ENCODE results near the gene RFESD. TPM values are rescaled to one million over a fixed set of nuclear protein-coding genes. Genes with fewer than 3 reads are reported as not detected.
"Not testable (repeated sequence)": the region's sequence is repeated elsewhere in the genome, so short reads cannot be mapped to it uniquely, and the experiment has no call there.

Gene RFESD
- polyA plus RNA-seq, 1 donor from 2014 or later, result 4.1 TPM

DNA sequence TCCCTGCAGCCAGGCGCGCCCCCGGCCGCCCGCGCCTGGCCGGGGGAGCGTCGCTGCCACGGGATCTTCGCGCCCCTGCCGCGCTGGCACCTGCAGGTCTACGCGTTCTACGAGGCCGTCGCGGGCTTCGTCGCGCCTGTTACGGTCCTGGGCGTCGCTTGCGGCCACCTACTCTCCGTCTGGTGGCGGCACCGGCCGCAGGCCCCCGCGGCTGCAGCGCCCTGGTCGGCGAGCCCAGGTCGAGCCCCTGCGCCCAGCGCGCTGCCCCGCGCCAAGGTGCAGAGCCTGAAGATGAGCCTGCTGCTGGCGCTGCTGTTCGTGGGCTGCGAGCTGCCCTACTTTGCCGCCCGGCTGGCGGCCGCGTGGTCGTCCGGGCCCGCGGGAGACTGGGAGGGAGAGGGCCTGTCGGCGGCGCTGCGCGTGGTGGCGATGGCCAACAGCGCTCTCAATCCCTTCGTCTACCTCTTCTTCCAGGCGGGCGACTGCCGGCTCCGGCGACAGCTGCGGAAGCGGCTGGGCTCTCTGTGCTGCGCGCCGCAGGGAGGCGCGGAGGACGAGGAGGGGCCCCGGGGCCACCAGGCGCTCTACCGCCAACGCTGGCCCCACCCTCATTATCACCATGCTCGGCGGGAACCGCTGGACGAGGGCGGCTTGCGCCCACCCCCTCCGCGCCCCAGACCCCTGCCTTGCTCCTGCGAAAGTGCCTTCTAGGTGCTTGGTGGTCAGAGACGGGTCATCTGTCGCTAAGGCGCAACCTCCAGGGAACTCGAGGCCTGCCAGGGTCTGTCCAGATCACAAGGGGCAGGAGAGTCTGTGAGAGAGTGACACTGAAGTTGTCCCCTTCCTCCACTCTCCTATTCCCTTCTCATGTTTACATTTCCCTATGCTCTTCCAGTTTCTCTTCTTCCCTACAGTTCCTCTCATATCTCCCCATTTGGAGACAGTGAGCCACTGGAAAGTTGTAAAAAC is 25.4 kb upstream of the RFESD start:
- H3K27ac Mint-ChIP-seq, result peak overlapping the region; percentile 62 to 98 (median 65)
- peaks cover 23 to 33% (median 27%) of the 10 kb centered on the region in 3 donors for H3K4me1 Mint-ChIP-seq
- H3K4me3 Mint-ChIP-seq, result peak overlapping the region; percentile 80 to 92 (median 86)
- H3K9me3 Mint-ChIP-seq, result no peaks in the 10 kb centered on the region
- H3K36me3 Mint-ChIP-seq, result no peaks in the 10 kb centered on the region
- peaks cover 3% of the 10 kb centered on the region for H3K27me3 Mint-ChIP-seq

DNA sequence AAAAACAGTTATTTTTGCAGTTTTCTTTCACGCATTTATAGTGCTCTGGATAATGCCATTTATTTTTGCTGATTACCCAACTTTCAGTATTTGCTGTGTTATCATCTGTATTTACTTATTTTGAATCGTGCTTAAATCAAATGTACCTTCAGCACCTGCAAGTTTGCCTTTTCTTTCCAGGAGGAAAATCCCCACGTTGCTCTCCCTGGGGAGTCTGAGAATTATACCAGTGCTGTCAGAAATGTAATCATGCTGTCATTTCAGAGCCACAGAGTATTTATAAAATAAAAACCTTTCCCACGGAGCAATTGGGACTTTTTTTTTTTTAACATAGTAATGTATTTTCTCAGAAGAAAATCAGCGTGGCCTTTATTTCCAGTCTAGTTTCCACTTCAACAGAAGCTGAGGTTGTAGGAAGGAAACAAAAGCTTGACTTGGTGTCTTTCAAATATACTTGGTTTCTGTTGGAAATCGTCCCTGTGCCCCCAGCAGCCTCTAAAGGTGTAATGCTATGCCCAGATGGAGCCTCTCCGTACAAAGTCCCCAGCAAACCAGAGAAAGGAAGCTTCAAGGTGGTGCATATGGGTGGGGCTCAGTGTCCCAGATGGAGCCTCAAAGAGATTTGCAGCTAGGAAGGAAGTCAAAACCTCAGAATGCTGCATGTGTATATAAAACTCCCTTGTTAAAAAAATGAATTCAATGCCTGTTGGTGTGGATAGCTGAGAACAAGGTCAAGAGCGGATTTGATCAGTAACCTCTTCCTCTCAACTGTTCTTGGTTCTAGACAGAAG is 24.5 kb upstream of the RFESD start:
- peak overlapping the region; percentile 62 to 98 (median 65) for H3K27ac Mint-ChIP-seq
- peaks cover 3% of the 10 kb centered on the region for H3K27me3 Mint-ChIP-seq
- H3K9me3 Mint-ChIP-seq, result no peaks in the 10 kb centered on the region
- no peaks in the 10 kb centered on the region for H3K36me3 Mint-ChIP-seq
- peak overlapping the region; percentile 80 to 92 (median 86) for H3K4me3 Mint-ChIP-seq
- peaks cover 23 to 33% (median 27%) of the 10 kb centered on the region in 3 donors for H3K4me1 Mint-ChIP-seq

DNA sequence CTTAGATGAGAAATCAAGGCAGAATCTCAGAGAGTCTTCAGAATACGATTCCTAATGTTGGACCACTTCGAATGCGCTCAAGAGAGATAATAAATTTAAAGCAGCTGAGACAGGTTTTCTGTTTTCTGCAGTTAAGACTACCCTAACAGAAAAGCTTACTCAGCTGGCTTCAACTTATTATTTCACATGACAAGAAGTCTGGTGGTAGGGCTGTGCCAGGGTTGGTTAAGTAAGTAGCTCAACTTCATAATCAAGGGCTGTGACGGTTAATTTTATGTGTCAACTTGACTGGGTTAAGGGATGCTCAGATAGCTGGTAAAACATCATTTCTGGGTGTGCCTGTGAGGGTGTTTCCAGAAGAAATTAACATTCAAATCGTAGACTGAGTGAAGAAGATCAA is 22.9 kb upstream of the RFESD start:
- Mint-ChIP-seq H3K9me3 (no peaks in the 10 kb centered on the region), H3K36me3 (no peaks in the 10 kb centered on the region), H3K27me3 (peaks cover 3% of the 10 kb centered on the region), H3K4me3 (peak overlapping the region in 2 of 4 donors; percentile 22 to 35), H3K4me1 (peaks cover 20 to 29% (median 21%) of the 10 kb centered on the region in 3 donors), H3K27ac (no peak overlapping the region)

DNA sequence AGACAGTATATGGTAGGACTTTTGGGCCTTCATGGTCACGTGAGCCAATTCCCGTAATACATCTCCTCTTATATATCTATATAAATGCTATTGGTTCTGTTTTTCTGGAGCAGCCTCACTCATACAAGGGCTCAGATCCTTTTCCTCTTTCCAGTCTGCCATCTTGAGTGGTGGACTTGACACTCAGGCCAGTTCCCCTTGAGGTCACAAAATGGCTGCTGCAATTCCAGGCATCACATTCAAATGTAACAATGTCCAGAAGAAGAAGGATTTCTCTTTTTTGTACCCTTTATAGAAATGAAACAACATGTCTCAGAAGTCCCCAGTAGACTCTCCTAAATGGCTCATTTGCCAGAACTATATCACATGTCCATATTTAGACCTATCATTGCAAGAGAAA is 22.2 kb upstream of the RFESD start:
- Mint-ChIP-seq H3K4me3 (peak overlapping the region in 1 of 4 donors; percentile 22), H3K36me3 (no peaks in the 10 kb centered on the region), H3K9me3 (no peaks in the 10 kb centered on the region), H3K27ac (peak overlapping the region in 1 of 3 donors; percentile 5), H3K27me3 (peaks cover 3% of the 10 kb centered on the region), H3K4me1 (peaks cover 18 to 25% (median 19%) of the 10 kb centered on the region in 3 donors)

DNA sequence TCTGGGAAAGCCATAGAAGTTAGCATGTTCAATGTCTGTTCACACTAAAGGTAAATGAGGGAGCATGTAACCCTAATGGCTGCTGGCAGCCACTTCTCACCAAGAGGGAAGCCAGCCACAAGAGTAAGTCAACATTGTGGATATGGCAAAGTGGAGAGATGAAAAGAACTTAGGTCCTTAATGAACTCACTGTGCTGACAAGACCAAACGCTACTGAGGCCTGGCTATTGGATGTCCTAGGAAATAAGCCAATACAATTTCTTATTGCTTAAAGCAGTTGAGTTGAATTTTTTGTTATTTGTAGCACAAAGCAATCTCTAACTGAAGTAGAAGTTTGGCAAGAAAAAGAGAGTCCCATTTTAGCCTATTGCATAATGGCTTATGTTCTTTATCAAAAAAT is 19.9 kb upstream of the RFESD start:
- no peaks in the 10 kb centered on the region for H3K9me3 Mint-ChIP-seq
- H3K36me3 Mint-ChIP-seq, result no peaks in the 10 kb centered on the region
- no peaks in the 10 kb centered on the region for H3K27me3 Mint-ChIP-seq
- H3K4me3 Mint-ChIP-seq, result no peak overlapping the region
- H3K27ac Mint-ChIP-seq, result no peak overlapping the region
- peaks cover 11 to 20% (median 14%) of the 10 kb centered on the region in 3 donors for H3K4me1 Mint-ChIP-seq

DNA sequence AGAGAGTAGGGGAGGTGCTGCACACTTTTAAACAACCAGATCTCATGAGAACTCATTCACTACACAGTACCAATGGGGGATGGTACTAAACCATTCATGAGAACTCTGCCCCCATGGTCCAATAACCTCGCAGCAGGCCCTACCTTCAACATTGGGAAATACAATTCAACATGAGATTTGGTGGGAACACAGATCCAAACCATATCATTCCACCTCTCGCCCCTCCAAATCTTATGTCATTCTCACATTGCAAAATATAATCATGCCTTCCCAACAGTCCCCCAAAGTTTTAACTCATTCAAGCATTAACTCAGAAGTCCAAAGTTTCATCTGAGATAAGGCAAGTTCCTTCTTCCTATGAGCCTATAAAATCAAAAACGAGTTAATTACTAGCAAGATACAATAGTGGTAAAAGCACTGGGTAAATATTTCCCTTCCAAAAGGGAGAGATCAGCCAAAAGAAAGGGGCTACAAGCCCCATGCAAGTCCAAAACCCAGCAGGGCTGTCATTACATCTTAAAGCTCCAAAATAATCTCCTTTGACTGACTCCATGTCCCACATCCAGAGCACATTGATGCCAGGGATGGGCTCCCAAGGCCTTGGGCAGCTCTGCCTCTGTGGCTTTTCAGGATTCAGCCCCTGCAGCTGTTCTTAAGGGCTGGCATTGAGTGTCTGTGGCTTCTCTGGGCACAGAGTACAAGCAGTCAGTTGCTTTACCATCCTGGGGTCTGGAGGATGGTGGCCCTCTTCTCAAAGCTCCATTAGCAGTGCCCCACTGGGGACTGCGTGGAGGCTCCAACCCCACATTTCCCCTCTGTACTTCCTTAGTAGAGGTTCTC is 18.4 kb upstream of the RFESD start:
- no peaks in the 10 kb centered on the region for H3K27me3 Mint-ChIP-seq
- no peak overlapping the region for H3K4me3 Mint-ChIP-seq
- H3K4me1 Mint-ChIP-seq, result peaks cover 9 to 17% (median 10%) of the 10 kb centered on the region in 3 donors
- H3K9me3 Mint-ChIP-seq, result peaks cover 0 to 6% (median 6%) of the 10 kb centered on the region in 3 donors
- H3K36me3 Mint-ChIP-seq, result no peaks in the 10 kb centered on the region
- no peak overlapping the region for H3K27ac Mint-ChIP-seq

DNA sequence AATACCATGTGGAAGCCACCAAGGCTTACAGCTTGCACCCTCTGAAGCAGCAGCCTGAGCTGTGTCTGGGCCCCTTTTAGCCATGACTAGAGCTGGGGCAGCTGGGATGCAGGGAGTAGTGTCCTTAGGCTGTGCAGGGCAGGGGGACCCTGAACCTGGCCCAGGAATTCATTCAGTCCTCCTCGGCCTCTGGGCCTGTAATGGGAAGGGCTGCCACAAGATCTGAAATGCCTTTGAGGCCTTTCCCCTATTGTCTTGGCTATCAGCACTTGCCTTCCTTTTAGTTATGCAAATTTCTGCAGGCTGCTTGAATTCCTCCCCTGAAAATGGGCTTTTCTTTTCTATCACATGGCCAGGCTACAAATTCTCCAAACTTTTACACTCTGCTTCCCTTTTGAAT is 17.6 kb upstream of the RFESD start:
- peaks cover 10 to 13% (median 12%) of the 10 kb centered on the region in 3 donors for H3K4me1 Mint-ChIP-seq
- H3K36me3 Mint-ChIP-seq, result no peaks in the 10 kb centered on the region
- H3K4me3 Mint-ChIP-seq, result no peak overlapping the region
- no peaks in the 10 kb centered on the region for H3K27me3 Mint-ChIP-seq
- H3K9me3 Mint-ChIP-seq, result peaks cover 0 to 6% (median 6%) of the 10 kb centered on the region in 3 donors
- no peak overlapping the region for H3K27ac Mint-ChIP-seq

DNA sequence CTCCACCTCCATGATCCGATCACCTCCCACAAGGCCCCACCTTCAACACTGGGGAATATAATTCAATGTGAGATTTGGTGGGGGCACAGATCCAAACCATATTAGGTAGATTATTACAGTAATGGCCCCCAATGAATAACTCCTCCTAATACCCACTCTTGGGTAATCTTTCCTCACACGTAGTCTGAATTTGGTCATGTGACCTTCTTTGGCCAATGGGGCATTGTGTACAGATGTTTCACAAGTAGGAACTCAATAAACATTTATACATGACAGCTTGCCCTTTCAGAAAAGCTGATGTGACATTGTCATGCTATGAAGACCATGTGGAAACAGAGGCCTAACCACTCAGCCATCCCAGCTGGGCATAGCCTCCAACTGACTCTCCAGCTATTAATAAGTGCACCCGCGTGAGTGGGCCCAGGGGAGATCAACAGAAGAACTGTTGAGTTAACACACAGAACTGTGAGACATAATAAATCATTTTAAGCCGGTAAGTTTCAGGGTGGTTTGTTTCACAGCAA is 16.1 kb upstream of the RFESD start:
- Mint-ChIP-seq H3K9me3 (peaks cover 0 to 6% (median 6%) of the 10 kb centered on the region in 3 donors), H3K27ac (no peak overlapping the region), H3K27me3 (no peaks in the 10 kb centered on the region), H3K36me3 (no peaks in the 10 kb centered on the region), H3K4me1 (peaks cover 10 to 13% (median 12%) of the 10 kb centered on the region in 3 donors), H3K4me3 (no peak overlapping the region)

DNA sequence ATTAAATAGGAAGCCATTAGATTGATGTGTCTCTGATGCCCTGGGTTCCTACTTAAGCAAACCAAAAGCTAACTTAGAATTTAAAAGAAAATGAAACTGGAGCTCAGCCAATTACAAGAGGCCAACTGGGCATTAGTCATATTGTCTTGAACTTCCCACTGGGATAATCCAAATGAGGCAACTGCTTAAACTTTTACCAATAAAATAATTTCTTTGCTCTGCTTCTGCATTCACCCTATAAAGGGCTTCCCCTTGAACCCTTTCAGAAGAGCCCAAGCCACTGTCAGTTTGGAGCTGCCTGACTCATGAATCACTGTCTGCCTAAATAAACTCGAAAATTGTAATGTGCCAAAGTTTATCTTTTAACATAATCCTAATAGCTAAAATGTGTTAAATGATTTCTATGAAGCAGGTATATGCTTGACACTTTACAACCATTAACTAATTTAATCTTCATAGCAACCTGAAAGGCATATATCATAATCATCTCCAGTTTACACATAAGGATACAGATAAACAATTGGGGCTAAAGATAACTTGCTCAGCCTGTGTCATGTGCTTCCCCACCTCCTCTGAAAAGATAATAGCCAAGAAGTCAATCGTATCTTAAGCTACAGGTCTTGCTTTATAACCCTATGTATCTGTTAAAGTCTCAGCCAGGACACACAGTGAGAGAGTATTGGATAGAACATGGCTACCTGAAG is 15.2 kb upstream of the RFESD start:
- H3K9me3 Mint-ChIP-seq, result peaks cover 0 to 6% (median 6%) of the 10 kb centered on the region in 3 donors
- H3K4me1 Mint-ChIP-seq, result peaks cover 10 to 13% (median 12%) of the 10 kb centered on the region in 3 donors
- peak overlapping the region; percentile 16 to 92 (median 79) for H3K27ac Mint-ChIP-seq
- no peak overlapping the region for H3K4me3 Mint-ChIP-seq
- H3K27me3 Mint-ChIP-seq, result peaks cover 2% of the 10 kb centered on the region
- no peaks in the 10 kb centered on the region for H3K36me3 Mint-ChIP-seq

DNA sequence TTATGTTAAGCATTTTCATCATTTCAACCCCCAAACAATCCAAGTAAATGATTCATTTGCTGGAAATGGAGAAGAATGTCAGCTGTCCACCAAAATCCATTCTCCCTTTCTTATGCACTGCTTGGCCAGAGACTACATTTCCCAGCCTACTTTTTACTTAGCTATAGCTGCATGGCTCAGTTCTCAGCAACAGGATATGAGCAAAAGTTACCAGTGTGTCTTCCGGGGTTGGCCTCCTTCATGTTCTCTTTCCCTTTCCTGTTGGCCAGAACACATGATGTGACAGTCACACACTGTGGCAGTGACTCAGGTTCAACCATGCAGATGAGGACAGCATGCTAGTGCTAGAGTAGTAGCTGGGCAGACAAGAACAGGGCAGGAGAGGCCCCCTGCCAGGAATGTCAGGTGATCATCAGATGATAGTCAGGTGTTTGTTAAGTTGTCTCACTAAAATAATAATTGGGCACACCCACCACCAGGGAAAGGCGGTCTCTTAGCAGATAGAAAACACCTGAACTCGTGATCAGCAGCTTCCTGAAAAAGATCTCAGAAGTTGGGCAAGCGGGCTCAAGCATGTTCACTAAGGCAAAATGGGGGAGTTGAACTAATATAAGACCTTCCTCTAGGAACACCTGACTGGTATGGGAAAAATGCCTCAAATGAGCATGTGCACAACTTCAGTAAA is 14.4 kb upstream of the RFESD start:
- Mint-ChIP-seq H3K4me1 (peaks cover 10 to 13% (median 12%) of the 10 kb centered on the region in 3 donors), H3K36me3 (no peaks in the 10 kb centered on the region), H3K9me3 (peaks cover 0 to 6% (median 6%) of the 10 kb centered on the region in 3 donors), H3K27ac (peak overlapping the region; percentile 16 to 92 (median 79)), H3K27me3 (peaks cover 5% of the 10 kb centered on the region), H3K4me3 (no peak overlapping the region)

DNA sequence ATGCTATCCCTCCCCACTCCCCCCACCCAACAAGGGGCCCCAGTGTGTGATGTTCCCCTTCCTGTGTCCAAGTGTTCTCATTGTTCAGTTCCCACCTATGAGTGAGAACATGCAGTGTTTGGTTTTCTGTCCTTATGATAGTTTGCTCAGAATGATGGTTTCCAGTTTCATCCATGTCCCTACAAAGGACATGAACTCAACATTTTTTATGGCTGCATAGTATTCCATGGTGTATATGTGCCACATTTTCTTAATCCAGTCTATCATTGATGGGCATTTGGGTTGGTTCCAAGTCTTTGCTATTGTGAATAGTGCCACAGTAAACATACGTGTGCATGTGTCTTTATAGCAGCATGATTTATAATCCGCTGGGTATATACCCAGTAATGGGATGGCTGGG is 13.6 kb upstream of the RFESD start:
- H3K4me3 Mint-ChIP-seq, H3K36me3 Mint-ChIP-seq, H3K27ac Mint-ChIP-seq, H3K9me3 Mint-ChIP-seq, H3K27me3 Mint-ChIP-seq: not testable (repeated sequence)
- peaks cover 10 to 13% (median 12%) of the 10 kb centered on the region in 3 donors for H3K4me1 Mint-ChIP-seq

DNA sequence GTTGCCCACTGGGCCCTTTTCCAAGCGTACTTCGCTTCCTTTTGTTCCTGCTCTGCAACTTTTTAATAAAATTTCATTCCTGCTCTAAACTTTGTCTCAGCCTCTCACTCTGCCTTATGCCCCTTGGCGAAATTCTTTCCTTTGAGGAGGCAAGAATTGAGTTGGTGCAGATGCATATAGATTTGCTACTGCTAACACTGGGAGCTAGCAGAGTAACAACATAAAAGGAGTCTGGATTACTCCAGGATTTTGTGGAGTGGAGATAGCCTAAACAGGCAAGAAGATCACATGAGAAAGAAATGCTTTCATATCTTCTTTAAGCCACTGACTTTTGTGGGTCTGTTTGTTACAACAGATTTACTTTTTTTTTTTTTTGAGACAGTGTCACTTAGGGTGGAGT is 12.9 kb upstream of the RFESD start:
- Mint-ChIP-seq H3K27me3 (peaks cover 10% of the 10 kb centered on the region), H3K4me1 (peaks cover 10 to 13% (median 12%) of the 10 kb centered on the region in 3 donors), H3K27ac (peak overlapping the region in 1 of 3 donors; percentile 10), H3K4me3 (peak overlapping the region in 1 of 4 donors; percentile 39), H3K9me3 (peaks cover 0 to 6% (median 6%) of the 10 kb centered on the region in 3 donors), H3K36me3 (no peaks in the 10 kb centered on the region)

DNA sequence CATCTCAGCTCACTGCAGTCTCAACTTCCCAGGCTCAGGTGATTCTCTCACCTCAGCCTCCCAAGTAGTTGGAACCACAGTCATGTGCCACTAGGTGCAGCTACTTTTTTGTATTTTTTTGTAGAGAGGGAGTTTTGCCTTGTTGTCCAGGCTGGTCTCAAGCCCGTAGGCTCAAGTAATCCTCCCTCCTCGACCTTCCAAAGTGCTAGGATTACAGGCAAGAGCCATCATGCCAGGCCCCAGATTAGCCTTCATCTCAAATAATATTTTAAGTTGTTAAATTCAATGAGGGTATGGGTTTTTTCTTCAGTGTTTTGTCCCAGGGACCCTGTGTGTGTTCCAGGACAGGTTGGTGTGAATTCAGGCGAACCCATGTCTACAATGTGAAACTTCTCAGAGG is 12.5 kb upstream of the RFESD start:
- Mint-ChIP-seq H3K9me3 (peaks cover 0 to 6% (median 6%) of the 10 kb centered on the region in 3 donors), H3K4me1 (peaks cover 10 to 13% (median 12%) of the 10 kb centered on the region in 3 donors), H3K27ac (no peak overlapping the region), H3K4me3 (no peak overlapping the region), H3K27me3 (peaks cover 10% of the 10 kb centered on the region), H3K36me3 (no peaks in the 10 kb centered on the region)
